Measurements from ENCODE around the gene DBH.
A peak's percentile ranks its signal among the peaks of the same experiment; 100 is the strongest.

Gene DBH

DNA sequence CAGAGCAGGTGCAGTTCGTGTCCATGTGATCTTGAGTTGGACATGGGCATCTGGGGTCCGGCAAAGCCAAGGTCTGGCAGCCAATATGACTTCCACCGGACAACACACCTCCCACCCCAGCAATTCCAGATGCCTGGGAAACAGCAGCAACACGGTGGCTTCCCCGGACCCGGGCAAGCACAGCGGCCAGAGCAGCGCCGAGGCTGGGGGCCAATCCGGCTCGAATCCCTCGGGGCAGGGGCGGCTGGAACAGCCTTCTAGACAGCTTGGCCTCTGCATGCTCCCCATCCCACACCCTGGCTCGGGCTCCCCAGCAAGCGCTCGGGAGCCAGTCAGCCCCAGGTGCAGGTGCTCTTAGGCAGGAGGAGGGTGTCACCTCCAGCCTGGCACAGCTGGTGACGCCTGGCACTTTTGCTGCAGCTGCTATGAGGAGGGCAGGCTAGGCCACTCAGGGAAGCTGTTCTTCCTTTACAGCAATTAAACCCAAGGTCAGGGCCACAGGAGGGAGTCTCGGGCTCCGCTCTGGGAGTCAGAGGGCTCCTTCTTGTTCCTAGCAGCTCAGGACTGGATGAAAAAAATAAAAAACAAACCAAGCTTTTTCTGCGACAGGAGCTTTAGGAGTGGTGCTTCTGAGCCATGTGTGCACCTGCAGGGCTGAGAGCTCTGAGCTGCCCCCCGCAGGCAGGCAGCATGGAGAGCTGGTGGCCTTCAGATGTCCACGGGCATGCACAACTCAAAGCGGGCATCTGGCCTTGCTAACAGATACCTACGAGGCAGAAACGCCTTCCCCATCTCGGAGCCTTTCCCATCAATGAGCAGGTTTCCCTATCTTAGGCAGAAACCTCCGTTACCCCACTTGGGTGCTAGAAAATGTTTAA lies 28.2 kb downstream of the DBH start:
- DNase-seq (ENCODE audit: low read depth): no peak
- TF ChIP-seq, protein P1, sequence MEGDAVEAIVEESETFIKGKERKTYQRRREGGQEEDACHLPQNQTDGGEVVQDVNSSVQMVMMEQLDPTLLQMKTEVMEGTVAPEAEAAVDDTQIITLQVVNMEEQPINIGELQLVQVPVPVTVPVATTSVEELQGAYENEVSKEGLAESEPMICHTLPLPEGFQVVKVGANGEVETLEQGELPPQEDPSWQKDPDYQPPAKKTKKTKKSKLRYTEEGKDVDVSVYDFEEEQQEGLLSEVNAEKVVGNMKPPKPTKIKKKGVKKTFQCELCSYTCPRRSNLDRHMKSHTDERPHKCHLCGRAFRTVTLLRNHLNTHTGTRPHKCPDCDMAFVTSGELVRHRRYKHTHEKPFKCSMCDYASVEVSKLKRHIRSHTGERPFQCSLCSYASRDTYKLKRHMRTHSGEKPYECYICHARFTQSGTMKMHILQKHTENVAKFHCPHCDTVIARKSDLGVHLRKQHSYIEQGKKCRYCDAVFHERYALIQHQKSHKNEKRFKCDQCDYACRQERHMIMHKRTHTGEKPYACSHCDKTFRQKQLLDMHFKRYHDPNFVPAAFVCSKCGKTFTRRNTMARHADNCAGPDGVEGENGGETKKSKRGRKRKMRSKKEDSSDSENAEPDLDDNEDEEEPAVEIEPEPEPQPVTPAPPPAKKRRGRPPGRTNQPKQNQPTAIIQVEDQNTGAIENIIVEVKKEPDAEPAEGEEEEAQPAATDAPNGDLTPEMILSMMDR (IDR thresholded peaks at IDR 0.05; ENCODE audit: control insufficient read depth, extremely low read depth, insufficient read depth): 0 out of 2 replicates have a peak, but pooled peaks have one; percentile 1
- H3K4me3 ChIP-seq (ENCODE audit: low read depth, low read length): no peak overlapping the region

GRCh38 chr9:133665096-133665495 lies 28.9 kb downstream of the DBH start:
- no peak for DNase-seq (ENCODE audit: low read depth)
- H3K4me3 ChIP-seq (ENCODE audit: low read depth, low read length): no peak overlapping the region
- TF ChIP-seq, protein P1 (IDR thresholded peaks at IDR 0.05; ENCODE audit: control insufficient read depth, extremely low read depth, insufficient read depth): no peak

DNA sequence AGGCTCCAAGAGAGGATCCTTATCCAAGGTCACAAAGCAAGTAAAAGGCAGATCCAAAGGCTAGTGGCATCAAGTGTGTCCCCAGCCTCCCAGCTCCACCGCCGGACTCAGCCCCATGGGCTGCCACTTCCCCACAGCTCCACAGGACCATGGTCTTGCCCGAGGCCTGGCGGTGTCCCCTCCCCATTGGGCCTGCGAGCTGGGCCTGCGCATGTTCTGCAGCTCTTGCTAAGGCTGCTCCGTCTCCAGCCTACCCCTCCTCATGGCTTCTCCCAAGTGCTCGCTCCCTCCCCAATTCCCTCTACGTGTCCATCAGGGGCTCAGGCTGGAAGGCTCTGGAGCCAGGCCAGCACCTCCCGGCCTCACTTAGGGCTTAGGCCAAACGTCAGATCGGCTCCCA lies 29.4 kb downstream of the DBH start:
- no peak overlapping the region for H3K4me3 ChIP-seq (ENCODE audit: low read depth, low read length)
- DNase-seq (ENCODE audit: low read depth): no peak
- TF ChIP-seq, protein P1 (IDR thresholded peaks at IDR 0.05; ENCODE audit: control insufficient read depth, extremely low read depth, insufficient read depth): no peak

GRCh38 chr9:133666387-133666786 lies 30.2 kb downstream of the DBH start:
- no peak for DNase-seq (ENCODE audit: low read depth)
- TF ChIP-seq, protein P1 (IDR thresholded peaks at IDR 0.05; ENCODE audit: control insufficient read depth, extremely low read depth, insufficient read depth): no peak
- H3K4me3 ChIP-seq (ENCODE audit: low read depth, low read length): no peak overlapping the region

GRCh38 chr9:133666845-133667244 lies 30.7 kb downstream of the DBH start:
- TF ChIP-seq, protein P1 (IDR thresholded peaks at IDR 0.05; ENCODE audit: control insufficient read depth, extremely low read depth, insufficient read depth): no peak
- H3K4me3 ChIP-seq (ENCODE audit: low read depth, low read length): no peak overlapping the region
- DNase-seq (ENCODE audit: low read depth): no peak

- H3K4me3 ChIP-seq (ENCODE audit: low read depth, low read length): no peak overlapping the region
- TF ChIP-seq, protein P1 (IDR thresholded peaks at IDR 0.05; ENCODE audit: control insufficient read depth, extremely low read depth, insufficient read depth): no peak
- no peak for DNase-seq (ENCODE audit: low read depth)
These were observed 31.7 kb downstream of the DBH start for GRCh38 chr9:133667759-133668450.
